Measurements from ENCODE around the gene RNF208.

RNF208 gene

GRCh38 chr9:137185921-137186320 is 36.1 kb downstream of the RNF208 start:
- POLR2A ChIA-PET, result no interaction called here

GRCh38 chr9:137184881-137185660 is 37.0 kb downstream of the RNF208 start:
- POLR2A ChIA-PET, result no interaction called here
- CTCF ChIA-PET, result no interaction called here
- no peak overlapping the region for H3K4me3 ChIP-seq (ENCODE audit: low read depth, low read length)
- DNase-seq (ENCODE audit: low read depth, low spot score), result no peak
- TF ChIP-seq, protein P1, sequence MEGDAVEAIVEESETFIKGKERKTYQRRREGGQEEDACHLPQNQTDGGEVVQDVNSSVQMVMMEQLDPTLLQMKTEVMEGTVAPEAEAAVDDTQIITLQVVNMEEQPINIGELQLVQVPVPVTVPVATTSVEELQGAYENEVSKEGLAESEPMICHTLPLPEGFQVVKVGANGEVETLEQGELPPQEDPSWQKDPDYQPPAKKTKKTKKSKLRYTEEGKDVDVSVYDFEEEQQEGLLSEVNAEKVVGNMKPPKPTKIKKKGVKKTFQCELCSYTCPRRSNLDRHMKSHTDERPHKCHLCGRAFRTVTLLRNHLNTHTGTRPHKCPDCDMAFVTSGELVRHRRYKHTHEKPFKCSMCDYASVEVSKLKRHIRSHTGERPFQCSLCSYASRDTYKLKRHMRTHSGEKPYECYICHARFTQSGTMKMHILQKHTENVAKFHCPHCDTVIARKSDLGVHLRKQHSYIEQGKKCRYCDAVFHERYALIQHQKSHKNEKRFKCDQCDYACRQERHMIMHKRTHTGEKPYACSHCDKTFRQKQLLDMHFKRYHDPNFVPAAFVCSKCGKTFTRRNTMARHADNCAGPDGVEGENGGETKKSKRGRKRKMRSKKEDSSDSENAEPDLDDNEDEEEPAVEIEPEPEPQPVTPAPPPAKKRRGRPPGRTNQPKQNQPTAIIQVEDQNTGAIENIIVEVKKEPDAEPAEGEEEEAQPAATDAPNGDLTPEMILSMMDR (IDR thresholded peaks at IDR 0.05; ENCODE audit: insufficient read depth, low read length, missing control alignments), result no peak

More at GRCh38 chr9:137185921-137186320, 36.1 kb downstream of the RNF208 start:
- CTCF ChIA-PET, result no interaction called here
- no peak for DNase-seq (ENCODE audit: low read depth, low spot score)
- no peak overlapping the region for H3K4me3 ChIP-seq (ENCODE audit: low read depth, low read length)
- TF ChIP-seq, protein P1 (IDR thresholded peaks at IDR 0.05; ENCODE audit: insufficient read depth, low read length, missing control alignments), result no peak

DNA sequence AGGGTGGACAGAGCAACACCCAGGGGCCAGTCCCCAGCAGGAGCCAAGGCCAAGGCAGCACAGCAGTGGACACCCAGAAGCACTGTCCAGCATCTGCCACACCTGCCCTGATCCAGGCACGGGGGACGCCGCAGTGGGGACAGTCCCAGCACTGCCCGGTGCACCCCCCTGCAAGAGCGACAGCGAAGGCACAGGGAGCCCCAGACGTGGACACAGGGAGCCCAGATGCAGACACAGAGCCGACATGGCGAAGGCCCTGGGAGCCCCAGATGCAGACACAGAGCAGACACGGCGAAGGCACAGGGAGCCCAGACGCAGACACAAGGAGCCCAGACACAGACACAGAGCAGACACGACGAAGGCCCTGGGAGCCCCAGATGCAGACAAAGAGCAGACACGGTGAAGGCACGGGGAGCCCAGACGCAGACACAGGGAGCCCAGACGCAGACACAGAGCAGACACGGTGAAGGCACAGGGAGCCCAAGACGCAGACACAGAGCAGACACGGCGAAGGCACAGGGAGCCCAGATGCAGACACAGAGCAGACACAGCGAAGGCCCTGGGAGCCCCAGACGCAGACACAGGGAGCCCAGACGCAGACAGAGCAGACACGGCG is 38.0 kb downstream of the RNF208 start:
- POLR2A ChIA-PET, result no interaction called here
- TF ChIP-seq, protein P1 (IDR thresholded peaks at IDR 0.05; ENCODE audit: insufficient read depth, low read length, missing control alignments), result no peak
- no peak for DNase-seq (ENCODE audit: low read depth, low spot score)
- CTCF ChIA-PET, result no interaction called here
- H3K4me3 ChIP-seq (ENCODE audit: low read depth, low read length), result no peak overlapping the region

- DNase-seq (ENCODE audit: low read depth, low spot score), result no peak
- TF ChIP-seq, protein P1 (IDR thresholded peaks at IDR 0.05; ENCODE audit: insufficient read depth, low read length, missing control alignments), result no peak
- H3K4me3 ChIP-seq (ENCODE audit: low read depth, low read length), result no peak overlapping the region
- CTCF ChIA-PET, result no interaction called here
- POLR2A ChIA-PET, result interaction anchor here (0.6 kb wide), 1 partner anchor 8 kb away, joined by 4 read pairs; no protein-coding TSS in a partner anchor
Observed at GRCh38 chr9:137182836-137183235, 39.2 kb downstream of the RNF208 start.

DNA sequence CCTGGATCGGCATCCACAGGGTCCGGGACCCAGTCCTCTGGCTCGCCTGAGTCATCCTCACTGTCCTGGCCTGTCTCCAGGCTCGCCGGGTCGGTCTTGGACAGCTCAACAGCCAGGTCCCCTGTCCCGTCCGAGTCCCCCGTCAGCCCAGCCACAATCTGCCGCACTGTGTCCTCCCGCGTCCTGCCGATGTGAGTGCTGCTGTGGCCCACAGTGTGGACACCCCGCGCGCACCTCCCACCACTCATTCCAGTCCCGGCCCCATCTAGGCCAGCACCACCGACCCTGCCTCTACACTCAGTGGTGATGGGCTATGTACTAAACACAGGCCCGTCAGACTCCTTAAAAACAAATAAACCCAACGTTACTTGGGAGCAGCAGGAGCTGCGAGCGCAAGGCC is 40.4 kb downstream of the RNF208 start:
- POLR2A ChIA-PET, result no interaction called here
- TF ChIP-seq, protein P1 (IDR thresholded peaks at IDR 0.05; ENCODE audit: insufficient read depth, low read length, missing control alignments), result no peak
- CTCF ChIA-PET, result no interaction called here
- no peak overlapping the region for H3K4me3 ChIP-seq (ENCODE audit: low read depth, low read length)
- no peak for DNase-seq (ENCODE audit: low read depth, low spot score)

DNA sequence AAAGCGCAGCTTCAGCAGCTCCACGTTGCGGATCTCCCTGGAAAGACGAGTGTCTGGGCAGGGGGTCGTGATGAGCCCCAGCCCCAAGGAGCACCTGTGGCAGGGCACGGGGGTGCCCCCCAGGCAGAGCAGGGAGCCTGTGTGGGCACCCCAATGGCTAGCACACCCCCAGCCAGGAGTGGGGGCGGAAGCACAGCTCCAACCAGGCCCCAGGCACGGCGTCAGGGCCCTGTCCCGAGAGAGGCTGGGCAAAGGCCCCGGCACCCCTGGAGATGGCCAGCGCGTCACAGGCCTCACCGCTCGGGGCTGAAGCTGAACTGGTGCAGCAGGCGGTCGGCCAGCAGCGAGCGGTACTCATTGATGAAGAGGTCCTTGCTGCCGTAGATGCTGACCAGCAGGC is 41.5 kb downstream of the RNF208 start:
- TF ChIP-seq, protein P1 (IDR thresholded peaks at IDR 0.05; ENCODE audit: insufficient read depth, low read length, missing control alignments), result no peak
- CTCF ChIA-PET, result interaction anchor here (0.9 kb wide), 1 partner anchor 42 kb away, joined by 4 read pairs; the partner anchor contains the start of gene RNF208
- H3K4me3 ChIP-seq (ENCODE audit: low read depth, low read length), result no peak overlapping the region
- POLR2A ChIA-PET, result interaction anchor here (0.8 kb wide), 1 partner anchor 20 kb away, joined by 3 read pairs; no protein-coding TSS in a partner anchor
- DNase-seq (ENCODE audit: low read depth, low spot score), result no peak
